Iris pigment epithelial cell (primary cell): ENCODE results near the gene CAB39.

Experiments
- DNase-seq: peaks from one replicate; pipeline ENCODE4 v3.0.0-alpha.2; 2011; ENCODE audit warnings: low read depth

Gene CAB39

GRCh38 chr2:230757476-230757875 is 44.8 kb downstream of the CAB39 start:
- peak; percentile 64 for DNase-seq

GRCh38 chr2:230758566-230759480 is 46.2 kb downstream of the CAB39 start:
- DNase-seq, result peak; percentile 91

- no peak for DNase-seq
Measured at GRCh38 chr2:230759481-230760167, 47.0 kb downstream of the CAB39 start.

- no peak for DNase-seq
Measured at GRCh38 chr2:230761704-230762103, 49.1 kb downstream of the CAB39 start.

- peak; percentile 50 for DNase-seq
Measured at GRCh38 chr2:230762317-230762896, 49.8 kb downstream of the CAB39 start.

GRCh38 chr2:230764346-230764745 is 51.7 kb downstream of the CAB39 start:
- no peak for DNase-seq

GRCh38 chr2:230765611-230766300 is 53.1 kb downstream of the CAB39 start:
- DNase-seq, result no peak

- DNase-seq, result no peak
Measured at GRCh38 chr2:230767862-230768388, 55.3 kb downstream of the CAB39 start.

- peak; percentile 73 for DNase-seq
Measured at GRCh38 chr2:230770804-230771203, 58.2 kb downstream of the CAB39 start.

- no peak for DNase-seq
Measured at GRCh38 chr2:230772156-230772555, 59.5 kb downstream of the CAB39 start.

GRCh38 chr2:230773039-230773773 is 60.6 kb downstream of the CAB39 start:
- DNase-seq, result no peak

GRCh38 chr2:230774348-230774951 is 61.8 kb downstream of the CAB39 start:
- peak; percentile 84 for DNase-seq

GRCh38 chr2:230775737-230776136 is 63.1 kb downstream of the CAB39 start:
- no peak for DNase-seq

GRCh38 chr2:230777721-230778120 is 65.1 kb downstream of the CAB39 start:
- DNase-seq, result peak; percentile 58

GRCh38 chr2:230778350-230779063 is 65.9 kb downstream of the CAB39 start:
- DNase-seq, result no peak

- DNase-seq, result no peak
Measured at GRCh38 chr2:230779126-230779525, 66.5 kb downstream of the CAB39 start.

- no peak for DNase-seq
Measured at GRCh38 chr2:230779607-230780006, 67.0 kb downstream of the CAB39 start.

GRCh38 chr2:230781130-230781797 is 68.6 kb downstream of the CAB39 start:
- peak; percentile 45 for DNase-seq

- no peak for DNase-seq
Measured at GRCh38 chr2:230783101-230783500, 70.5 kb downstream of the CAB39 start.

GRCh38 chr2:230784795-230785194 is 72.2 kb downstream of the CAB39 start:
- DNase-seq, result no peak
